ENCODE results near the gene TTC39A. TPM values are rescaled to one million over a fixed set of nuclear protein-coding genes. Genes with fewer than 3 reads are reported as not detected.

Gene TTC39A
- total RNA-seq, 2 experiments from 2014 or later: 0.11 TPM; not detected in 1

DNA sequence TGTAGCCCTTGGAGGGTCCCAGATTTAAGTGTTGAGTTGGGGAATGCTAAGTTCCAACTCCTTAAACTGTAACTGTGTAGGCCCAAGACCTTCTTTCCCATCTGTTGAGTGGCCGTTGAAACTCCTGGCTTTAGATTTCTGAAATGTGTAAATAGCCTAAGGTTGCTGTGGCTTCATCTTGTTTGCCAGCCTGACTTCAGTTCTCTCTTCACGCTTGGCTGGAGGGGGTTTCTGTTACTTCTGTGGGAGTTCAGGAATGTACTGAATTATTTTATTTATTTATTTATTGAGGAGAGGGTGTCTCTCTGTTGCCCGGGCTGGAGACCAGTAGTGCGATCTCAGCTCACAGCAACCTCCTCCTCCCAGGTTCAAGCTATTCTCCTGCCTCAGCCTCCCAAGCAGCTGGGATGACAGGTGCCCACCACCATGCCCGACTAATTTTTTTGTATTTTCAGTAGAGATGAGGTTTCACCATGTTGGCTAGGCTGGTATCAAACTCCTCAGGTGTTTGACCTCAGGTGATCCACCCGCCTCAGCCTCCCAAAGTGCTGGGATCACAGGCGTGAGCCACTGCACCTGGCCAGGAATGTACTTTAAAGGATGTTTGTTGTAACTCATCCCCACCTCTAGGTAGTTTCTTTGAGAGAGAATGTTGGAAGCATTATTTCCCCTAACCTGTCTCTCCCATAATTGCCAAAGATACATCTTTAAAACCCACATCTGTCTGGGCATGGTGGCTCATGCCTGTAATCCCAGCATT, 5.9 kb downstream of the TTC39A start:
- H3K9me3 Mint-ChIP-seq (ENCODE audit: low read depth): no peaks in the 10 kb centered on the region
- H3K27ac Mint-ChIP-seq: no peak overlapping the region
- peaks cover 2% of the 10 kb centered on the region for H3K4me1 Mint-ChIP-seq
- ChIA-PET CTCF (no interaction called here), POLR2A (no interaction called here)
- DNase-seq (no peak), ATAC-seq (no peak)
- no peaks in the 10 kb centered on the region for H3K36me3 Mint-ChIP-seq (ENCODE audit: low read depth)
- peaks cover 12% of the 10 kb centered on the region for H3K27me3 Mint-ChIP-seq
- H3K4me3 Mint-ChIP-seq: no peak overlapping the region
- intact Hi-C loops (cut with DNase I, micrococcal nuclease): no loop called here

DNA sequence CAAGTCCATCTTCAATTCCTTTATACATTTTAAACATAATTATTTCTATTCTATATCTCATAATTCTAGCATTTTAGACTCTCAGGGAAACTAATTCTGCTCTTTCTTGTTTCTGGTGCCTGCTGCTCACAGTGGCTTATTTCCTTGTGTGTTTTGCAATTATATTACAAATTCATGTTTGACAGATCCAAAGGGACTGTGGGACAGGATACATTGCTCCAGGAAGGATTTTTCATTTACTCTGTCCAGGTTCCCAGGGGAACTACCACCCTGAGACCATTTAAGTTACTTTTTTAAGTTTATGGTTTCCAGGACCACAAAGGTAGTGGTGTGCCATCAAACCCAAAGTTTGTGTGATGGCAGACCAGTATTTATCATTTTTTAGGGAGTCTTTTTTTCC, 6.6 kb downstream of the TTC39A start:
- Mint-ChIP-seq H3K27ac (no peak overlapping the region), H3K9me3 (ENCODE audit: low read depth) (no peaks in the 10 kb centered on the region), H3K27me3 (peaks cover 7% of the 10 kb centered on the region), H3K36me3 (ENCODE audit: low read depth) (no peaks in the 10 kb centered on the region), H3K4me1 (peaks cover 2% of the 10 kb centered on the region), H3K4me3 (no peak overlapping the region)
- CTCF ChIA-PET: no interaction called here
- POLR2A ChIA-PET: no interaction called here
- intact Hi-C loops (cut with DNase I, micrococcal nuclease): no loop called here
- ATAC-seq (no peak), DNase-seq (no peak)

DNA sequence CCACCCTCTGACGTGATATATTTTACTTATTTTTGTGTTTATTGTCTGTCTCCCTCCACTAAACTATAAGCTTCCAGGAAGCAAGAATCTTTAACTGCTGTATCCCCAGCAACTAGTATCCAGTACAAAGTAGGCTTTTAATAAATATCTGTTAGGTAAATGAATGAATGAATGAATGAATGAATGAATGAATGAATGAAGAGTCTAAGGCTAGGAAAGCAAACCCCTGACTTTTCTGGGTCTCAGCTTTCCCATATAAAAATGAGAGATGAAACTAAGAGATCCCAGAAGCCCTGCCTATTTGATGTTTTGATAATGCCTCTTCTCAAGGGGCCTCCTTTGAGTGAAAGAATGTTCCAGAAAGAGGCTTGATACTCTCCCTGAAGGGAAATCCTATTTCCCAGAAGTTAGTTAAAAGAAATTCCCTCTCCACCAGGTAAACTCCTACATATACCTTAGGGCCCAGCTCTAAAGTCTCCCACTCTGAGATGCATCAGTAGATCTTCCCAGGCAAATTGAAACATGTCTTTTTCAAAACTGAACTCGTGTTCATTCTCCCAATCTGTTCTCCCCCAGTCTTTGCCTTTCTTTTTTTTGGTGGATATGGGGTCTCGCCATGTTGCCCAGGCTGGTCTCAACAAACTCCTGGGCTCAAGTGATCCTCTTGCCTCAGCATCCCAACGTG, 7.8 kb downstream of the TTC39A start:
- Mint-ChIP-seq H3K4me3 (no peak overlapping the region), H3K4me1 (peaks cover 2% of the 10 kb centered on the region), H3K36me3 (ENCODE audit: low read depth) (no peaks in the 10 kb centered on the region), H3K9me3 (ENCODE audit: low read depth) (no peaks in the 10 kb centered on the region), H3K27me3 (peaks cover 2% of the 10 kb centered on the region), H3K27ac (no peak overlapping the region)
- ChIA-PET POLR2A (no interaction called here), CTCF (interaction anchor here (1.0 kb wide), 1 partner anchor 31 kb away, joined by 3 read pairs; no protein-coding TSS in a partner anchor)
- DNase-seq (no peak), ATAC-seq (no peak)
- intact Hi-C loops (cut with DNase I, micrococcal nuclease): no loop called here

DNA sequence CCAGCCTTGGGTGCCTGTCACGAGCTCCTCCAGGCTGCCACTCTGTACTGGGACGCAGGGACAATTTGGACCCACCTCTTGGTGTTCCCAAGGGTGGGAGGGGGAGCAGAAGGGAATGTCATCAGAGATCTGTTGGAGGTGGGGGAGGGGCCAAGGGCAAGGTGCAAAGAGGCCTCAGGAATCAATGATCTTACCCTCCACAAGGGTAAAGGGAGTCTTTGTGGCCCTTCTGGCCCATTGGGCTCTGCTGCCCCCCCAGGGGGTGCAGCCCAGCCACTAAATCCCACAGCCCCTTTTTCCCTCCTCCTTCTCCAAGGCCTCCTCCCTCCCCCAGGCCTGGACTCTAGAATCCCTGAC, 8.5 kb downstream of the TTC39A start:
- Mint-ChIP-seq H3K27ac (no peak overlapping the region), H3K36me3 (ENCODE audit: low read depth) (no peaks in the 10 kb centered on the region), H3K27me3 (no peaks in the 10 kb centered on the region), H3K4me1 (no peaks in the 10 kb centered on the region), H3K4me3 (no peak overlapping the region), H3K9me3 (ENCODE audit: low read depth) (no peaks in the 10 kb centered on the region)
- DNase-seq (no peak), ATAC-seq (no peak)
- ChIA-PET POLR2A (no interaction called here), CTCF (no interaction called here)
- intact Hi-C loops (cut with DNase I, micrococcal nuclease): no loop called here

DNA sequence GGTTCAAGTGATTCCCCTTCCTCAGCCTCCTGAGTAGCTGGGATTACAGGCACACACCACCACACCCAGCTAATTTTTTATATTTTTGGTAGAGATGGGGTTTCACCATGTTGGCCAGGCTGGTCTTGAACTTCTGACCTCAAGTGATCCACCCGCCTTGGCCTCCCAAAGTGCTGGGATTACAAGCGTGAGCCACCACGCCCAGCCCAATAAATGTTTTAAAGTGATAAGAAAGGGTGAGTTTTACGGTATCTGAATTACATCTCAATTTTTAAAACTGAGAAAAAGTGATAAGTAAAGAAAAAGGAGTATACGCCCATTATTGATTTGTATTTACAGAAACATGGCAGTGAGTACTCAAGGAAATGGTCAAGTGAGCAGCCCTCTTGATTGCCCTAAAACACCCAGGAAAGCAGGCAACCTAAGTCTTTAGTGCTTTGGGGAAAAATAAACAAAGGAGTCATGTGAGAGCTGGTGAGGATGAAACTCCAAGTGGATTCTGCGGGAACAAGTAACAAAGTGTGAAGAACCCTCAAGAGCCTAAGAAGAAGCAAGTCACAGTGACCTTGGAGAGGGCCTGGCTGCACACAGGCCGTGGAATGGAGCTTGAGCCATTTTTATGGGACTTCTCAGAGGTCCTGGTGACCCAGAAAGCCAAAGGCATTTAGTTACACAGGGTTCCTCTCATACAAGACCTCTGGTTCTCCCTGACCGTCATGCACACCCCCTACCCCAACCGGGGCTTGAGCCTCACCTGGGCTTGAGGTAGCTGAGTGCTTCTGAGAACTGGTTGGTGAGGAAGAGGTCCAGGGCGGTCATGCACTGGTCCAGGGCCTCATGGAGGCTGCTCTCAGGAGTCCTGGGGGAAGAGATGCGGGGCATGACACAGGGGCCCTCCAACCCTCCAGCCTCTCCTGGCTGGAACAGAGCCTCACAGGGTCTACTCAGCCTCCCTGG, 9.1 kb downstream of the TTC39A start:
- H3K4me3 Mint-ChIP-seq: no peak overlapping the region
- H3K27me3 Mint-ChIP-seq: no peaks in the 10 kb centered on the region
- ChIA-PET POLR2A (no interaction called here), CTCF (no interaction called here)
- no peaks in the 10 kb centered on the region for H3K4me1 Mint-ChIP-seq
- intact Hi-C loops (cut with DNase I, micrococcal nuclease): no loop called here
- no peaks in the 10 kb centered on the region for H3K9me3 Mint-ChIP-seq (ENCODE audit: low read depth)
- no peak for ATAC-seq
- DNase-seq: no peak
- H3K27ac Mint-ChIP-seq: no peak overlapping the region
- H3K36me3 Mint-ChIP-seq (ENCODE audit: low read depth): no peaks in the 10 kb centered on the region

DNA sequence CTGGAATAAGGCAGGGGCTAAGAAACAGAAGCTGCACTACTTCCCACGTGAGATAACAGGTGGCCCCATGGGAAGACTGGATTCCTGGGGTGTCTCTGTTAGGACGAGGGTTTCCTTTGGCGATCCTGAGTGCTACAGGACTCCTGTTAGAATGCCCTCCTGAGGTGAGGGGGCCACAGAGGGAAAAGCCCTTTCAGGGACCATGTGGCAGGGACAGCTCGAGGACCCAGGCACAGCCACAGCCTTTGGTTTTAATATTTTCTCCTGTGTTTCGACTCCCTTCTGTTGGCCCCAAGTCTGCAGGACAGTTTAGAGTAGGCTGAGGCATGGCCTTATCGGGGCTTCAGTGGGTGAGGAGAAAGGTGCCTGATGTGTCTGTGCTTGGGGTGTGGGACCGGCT, 12.6 kb downstream of the TTC39A start:
- ATAC-seq (no peak), DNase-seq (no peak)
- no peaks in the 10 kb centered on the region for H3K9me3 Mint-ChIP-seq (ENCODE audit: low read depth)
- ChIA-PET POLR2A (no interaction called here), CTCF (interaction anchor here (0.7 kb wide), 1 partner anchor 398 kb away, joined by 3 read pairs; no protein-coding TSS in a partner anchor)
- no peaks in the 10 kb centered on the region for H3K36me3 Mint-ChIP-seq (ENCODE audit: low read depth)
- no peaks in the 10 kb centered on the region for H3K27me3 Mint-ChIP-seq
- intact Hi-C loops (cut with DNase I, micrococcal nuclease): no loop called here
- H3K4me1 Mint-ChIP-seq: peaks cover 10% of the 10 kb centered on the region
- no peak overlapping the region for H3K27ac Mint-ChIP-seq
- H3K4me3 Mint-ChIP-seq: no peak overlapping the region

DNA sequence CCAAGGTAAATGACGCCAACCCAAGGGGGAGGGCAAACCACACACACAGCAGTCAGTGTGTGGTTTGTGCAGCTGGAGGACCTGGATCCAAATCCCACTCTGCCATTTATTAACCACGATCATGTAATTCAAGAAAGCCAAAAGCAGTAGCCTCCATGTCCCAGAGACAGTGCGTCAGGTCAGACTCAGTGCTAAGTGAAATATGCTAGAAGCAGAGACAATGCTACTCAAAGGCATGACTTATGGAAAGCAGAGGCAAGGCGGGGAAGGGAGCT, 13.6 kb downstream of the TTC39A start:
- H3K4me1 Mint-ChIP-seq: peaks cover 10% of the 10 kb centered on the region
- H3K36me3 Mint-ChIP-seq (ENCODE audit: low read depth): no peaks in the 10 kb centered on the region
- no peak for ATAC-seq
- no peaks in the 10 kb centered on the region for H3K27me3 Mint-ChIP-seq
- ChIA-PET POLR2A (no interaction called here), CTCF (no interaction called here)
- intact Hi-C loops (cut with DNase I, micrococcal nuclease): no loop called here
- no peak for DNase-seq
- H3K9me3 Mint-ChIP-seq (ENCODE audit: low read depth): no peaks in the 10 kb centered on the region
- H3K27ac Mint-ChIP-seq: peak overlapping the region; percentile 12
- H3K4me3 Mint-ChIP-seq: no peak overlapping the region

DNA sequence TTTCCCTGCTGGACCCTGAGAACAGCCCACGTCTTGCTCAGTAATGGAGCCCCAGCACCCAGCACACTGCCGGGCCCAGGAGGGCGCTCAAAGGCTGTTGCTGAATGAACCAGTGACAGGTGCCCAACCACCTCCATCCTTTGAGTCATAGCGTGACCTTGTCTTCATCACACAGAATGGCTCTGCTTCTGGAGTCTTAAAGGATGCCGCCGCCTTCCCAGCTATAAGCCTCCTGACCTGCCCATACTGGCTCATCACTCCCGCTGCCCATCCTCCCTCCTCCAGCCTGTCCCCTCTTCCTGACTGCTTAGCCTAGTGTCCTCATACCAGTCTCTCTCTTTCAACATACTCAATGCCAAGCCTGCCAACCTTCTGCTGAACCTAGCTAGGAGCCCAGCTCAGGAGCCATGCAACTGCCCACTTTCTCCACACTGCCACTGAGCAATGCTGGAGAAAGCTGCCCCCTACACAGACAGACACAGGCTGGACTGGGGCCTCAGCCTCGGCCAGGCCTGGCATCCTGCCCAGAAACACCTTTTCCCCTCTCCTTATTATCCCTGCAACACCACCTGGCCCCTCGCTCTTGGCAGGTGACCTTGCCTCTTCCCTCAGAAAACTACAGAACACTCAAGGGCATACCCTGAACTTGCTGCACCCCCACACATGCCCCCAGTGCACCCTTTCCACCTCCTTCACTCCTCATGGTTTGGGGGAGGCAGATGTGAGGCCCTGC, 14.1 kb downstream of the TTC39A start:
- H3K9me3 Mint-ChIP-seq (ENCODE audit: low read depth): no peaks in the 10 kb centered on the region
- ATAC-seq (peak; percentile 56), DNase-seq (peak; percentile 40)
- intact Hi-C loops (cut with DNase I, micrococcal nuclease): no loop called here
- H3K4me3 Mint-ChIP-seq: no peak overlapping the region
- no peaks in the 10 kb centered on the region for H3K27me3 Mint-ChIP-seq
- ChIA-PET CTCF (no interaction called here), POLR2A (no interaction called here)
- no peaks in the 10 kb centered on the region for H3K36me3 Mint-ChIP-seq (ENCODE audit: low read depth)
- peak overlapping the region; percentile 12 for H3K27ac Mint-ChIP-seq
- peaks cover 10% of the 10 kb centered on the region for H3K4me1 Mint-ChIP-seq

DNA sequence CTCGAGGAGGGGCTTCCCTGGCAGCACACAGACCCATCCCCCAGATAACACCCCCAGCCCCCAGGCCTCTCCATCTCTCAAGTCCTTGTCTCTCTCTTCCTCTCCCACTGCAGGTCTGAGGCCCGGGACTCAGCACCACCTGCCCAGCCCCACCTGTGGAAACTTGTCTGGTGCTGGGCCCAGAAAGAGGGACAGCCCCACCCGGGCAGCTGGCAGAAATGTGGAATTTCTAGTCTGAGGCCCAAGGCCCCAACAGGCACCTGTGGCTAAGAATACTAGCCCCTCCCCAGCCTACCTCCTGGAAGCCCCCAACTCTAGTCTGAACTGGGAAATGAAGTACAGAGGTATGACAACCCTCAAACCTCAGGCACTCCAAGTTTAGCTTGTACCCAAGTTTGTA, 15.4 kb downstream of the TTC39A start:
- no peaks in the 10 kb centered on the region for H3K27me3 Mint-ChIP-seq
- ATAC-seq: no peak
- H3K36me3 Mint-ChIP-seq (ENCODE audit: low read depth): no peaks in the 10 kb centered on the region
- ChIA-PET CTCF (interaction anchor here (0.6 to 0.9 kb wide), 2 partner anchors 18 to 885 kb away, joined by 3 to 5 read pairs; no protein-coding TSS in a partner anchor), POLR2A (no interaction called here)
- intact Hi-C loops (cut with DNase I, micrococcal nuclease): no loop called here
- no peak overlapping the region for H3K27ac Mint-ChIP-seq
- H3K9me3 Mint-ChIP-seq (ENCODE audit: low read depth): no peaks in the 10 kb centered on the region
- no peak for DNase-seq
- peaks cover 10% of the 10 kb centered on the region for H3K4me1 Mint-ChIP-seq
- no peak overlapping the region for H3K4me3 Mint-ChIP-seq

DNA sequence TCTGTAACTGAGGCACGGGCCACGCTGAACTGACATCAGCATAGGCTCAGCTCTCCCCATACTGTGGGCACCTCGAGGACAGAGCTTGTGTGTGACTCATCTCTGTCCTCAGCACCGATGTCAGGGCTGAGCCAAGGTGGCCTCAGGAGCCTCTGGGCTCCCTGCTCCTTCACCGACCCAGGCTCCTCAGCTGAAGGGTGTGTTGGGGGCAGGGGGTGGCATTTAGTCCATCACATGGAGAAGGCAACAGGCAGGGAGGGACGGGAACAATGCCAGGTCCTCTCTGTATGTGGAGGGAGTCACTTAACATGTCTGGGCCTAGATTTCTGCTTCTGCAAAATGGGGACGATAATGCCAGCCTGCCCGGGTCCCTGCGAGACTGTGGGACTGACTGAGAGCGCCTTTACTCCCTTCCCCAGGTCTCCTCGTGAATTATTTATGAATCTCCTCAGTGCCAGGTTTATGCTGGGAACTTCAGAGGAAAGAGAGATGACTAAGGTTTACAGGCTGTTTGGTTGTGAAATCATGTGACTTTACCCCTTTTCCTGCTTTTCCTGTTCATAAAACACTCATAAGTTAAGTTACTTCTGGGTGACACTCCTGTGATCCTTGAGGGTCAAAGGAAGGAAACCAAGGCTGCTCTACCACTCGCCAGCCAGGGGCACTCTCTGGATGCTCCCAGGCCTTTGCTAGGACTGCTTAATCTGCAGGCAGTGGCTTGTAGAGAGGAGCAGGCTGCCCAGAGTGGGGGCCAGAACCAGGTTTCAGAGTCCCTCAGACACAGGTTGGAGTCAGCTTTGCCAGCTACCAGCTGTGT, 16.2 kb downstream of the TTC39A start:
- Mint-ChIP-seq H3K27me3 (no peaks in the 10 kb centered on the region), H3K4me1 (peaks cover 10% of the 10 kb centered on the region), H3K9me3 (ENCODE audit: low read depth) (no peaks in the 10 kb centered on the region), H3K27ac (peak overlapping the region; percentile 61), H3K36me3 (ENCODE audit: low read depth) (no peaks in the 10 kb centered on the region), H3K4me3 (no peak overlapping the region)
- ATAC-seq (peak; percentile 79), DNase-seq (peak; percentile 30)
- POLR2A ChIA-PET: no interaction called here
- CTCF ChIA-PET: interaction anchor here (0.6 to 2.8 kb wide), 2 partner anchors 17 to 884 kb away, joined by 3 to 9 read pairs; no protein-coding TSS in a partner anchor
- intact Hi-C loops (cut with DNase I, micrococcal nuclease): no loop called here
